SK-N-SH treated with all-trans-retinoic acid at 6 μM for 48 hours (cell line): ENCODE measurements around the gene DDX27.
"Not testable (repeated sequence)": the region's sequence is repeated elsewhere in the genome, so short reads cannot be mapped to it uniquely, and the experiment has no call there.

Experiments
- RARB ChIP-seq: fragments of 250-450 bp; sonication (Bioruptor Pico); IDR thresholded peaks from 2 replicates; pipeline ENCODE4 v1.8.0; 2021; ENCODE audit warnings: mild to moderate bottlenecking, moderate library complexity
- TF ChIP-seq, protein P1 (sequence below): fragments of 250-450 bp; sonication (Bioruptor Pico); IDR thresholded peaks from 2 replicates; pipeline ENCODE4 v1.5.1; 2020; ENCODE audit warnings: low read depth, mild to moderate bottlenecking, moderate library complexity

DNA sequence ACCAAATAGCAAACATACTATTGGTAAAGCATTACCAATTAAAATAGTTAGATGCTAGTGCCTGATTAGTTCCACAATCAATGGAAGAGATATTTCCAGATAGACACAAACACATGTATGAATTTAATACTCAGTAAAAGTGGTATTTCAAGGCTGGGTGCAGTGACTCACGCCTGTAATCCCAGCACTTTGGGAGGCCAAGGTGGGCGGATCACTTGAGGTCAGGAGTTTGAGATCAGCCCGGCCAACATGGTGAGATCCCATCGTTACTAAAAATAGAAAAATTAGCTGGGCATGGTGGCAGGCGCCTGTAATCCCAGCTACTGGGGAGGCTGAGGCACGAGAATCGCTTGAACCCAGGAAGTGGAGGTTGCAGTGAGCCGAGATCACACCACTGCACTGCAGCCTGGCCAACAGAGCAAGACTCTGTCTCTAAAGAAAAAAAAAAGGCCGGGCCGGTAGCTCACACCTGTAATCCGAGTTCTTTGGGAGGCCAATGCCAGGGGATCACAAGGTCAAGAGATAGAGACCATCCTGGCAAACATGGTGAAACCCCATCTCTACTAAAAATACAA lies 26.2 kb upstream of the DDX27 start:
- TF ChIP-seq, protein P1, sequence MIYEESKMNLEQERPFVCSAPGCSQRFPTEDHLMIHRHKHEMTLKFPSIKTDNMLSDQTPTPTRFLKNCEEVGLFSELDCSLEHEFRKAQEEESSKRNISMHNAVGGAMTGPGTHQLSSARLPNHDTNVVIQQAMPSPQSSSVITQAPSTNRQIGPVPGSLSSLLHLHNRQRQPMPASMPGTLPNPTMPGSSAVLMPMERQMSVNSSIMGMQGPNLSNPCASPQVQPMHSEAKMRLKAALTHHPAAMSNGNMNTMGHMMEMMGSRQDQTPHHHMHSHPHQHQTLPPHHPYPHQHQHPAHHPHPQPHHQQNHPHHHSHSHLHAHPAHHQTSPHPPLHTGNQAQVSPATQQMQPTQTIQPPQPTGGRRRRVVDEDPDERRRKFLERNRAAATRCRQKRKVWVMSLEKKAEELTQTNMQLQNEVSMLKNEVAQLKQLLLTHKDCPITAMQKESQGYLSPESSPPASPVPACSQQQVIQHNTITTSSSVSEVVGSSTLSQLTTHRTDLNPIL (CRISPR knock-in tag), result not testable (repeated sequence)
- TF ChIP-seq RARB, result not testable (repeated sequence)
